Right kidney (tissue), 1 donor: ENCODE data around the gene TJP1.
A peak's percentile ranks its signal among the peaks of the same experiment; 100 is the strongest.
"Not testable (repeated sequence)": the region's sequence is repeated elsewhere in the genome, so short reads cannot be mapped to it uniquely, and the experiment has no call there.

Source experiments
- DNase-seq: peaks from one replicate; pipeline ENCODE4 v3.0.0-alpha.2; 2016

TJP1 gene

DNA sequence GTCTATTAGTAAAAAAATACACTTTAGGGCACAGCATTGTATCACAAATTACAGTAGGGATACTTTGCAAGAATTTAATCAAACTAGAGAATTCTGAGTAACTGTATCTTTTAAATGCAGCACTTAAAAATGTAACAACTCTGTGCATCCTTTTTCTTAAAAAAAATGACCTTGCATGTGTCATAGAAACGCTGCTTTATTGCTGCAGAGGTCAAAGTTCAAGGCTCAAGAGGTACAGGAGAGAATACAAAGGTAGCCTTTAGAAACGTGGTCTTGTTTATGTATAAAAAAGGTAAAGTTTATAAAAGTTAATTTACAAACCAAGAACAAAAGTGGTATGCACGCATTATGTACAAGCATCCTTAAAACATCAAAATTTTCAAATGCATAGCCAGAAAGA is 122.0 kb downstream of the TJP1 start:
- DNase-seq = no peak

GRCh38 chr15:29699791-29700190 is 122.5 kb downstream of the TJP1 start:
- no peak for DNase-seq

- no peak for DNase-seq
Measured at GRCh38 chr15:29698030-29698701, 124.1 kb downstream of the TJP1 start.

GRCh38 chr15:29696950-29697738 is 125.1 kb downstream of the TJP1 start:
- no peak for DNase-seq

DNA sequence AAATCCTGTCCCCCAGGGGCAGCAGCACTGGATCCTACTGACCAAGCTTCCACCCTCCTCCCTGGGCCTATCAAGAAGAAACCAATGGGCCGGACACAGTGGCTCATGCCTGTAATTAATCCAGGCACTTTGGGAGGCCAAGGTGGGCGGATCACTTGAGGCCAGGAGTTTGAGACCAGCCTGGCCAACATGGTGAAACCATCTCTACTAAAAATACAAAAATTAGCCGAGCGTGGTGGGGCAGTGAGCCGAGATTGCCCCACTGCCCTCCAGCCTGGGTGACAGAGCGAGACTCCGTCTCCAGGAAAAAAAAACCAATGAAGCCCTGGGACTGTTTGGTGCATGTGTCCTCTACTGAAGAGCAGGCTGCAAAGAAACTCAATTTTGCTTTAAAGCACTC is 125.8 kb downstream of the TJP1 start:
- not testable (repeated sequence) for DNase-seq

- no peak for DNase-seq
Measured at GRCh38 chr15:29695489-29696167, 126.6 kb downstream of the TJP1 start.

GRCh38 chr15:29693225-29693624 is 129.0 kb downstream of the TJP1 start:
- no peak for DNase-seq

GRCh38 chr15:29692527-29692926 is 129.7 kb downstream of the TJP1 start:
- no peak for DNase-seq

GRCh38 chr15:29690765-29691475 is 131.3 kb downstream of the TJP1 start:
- DNase-seq = no peak

DNA sequence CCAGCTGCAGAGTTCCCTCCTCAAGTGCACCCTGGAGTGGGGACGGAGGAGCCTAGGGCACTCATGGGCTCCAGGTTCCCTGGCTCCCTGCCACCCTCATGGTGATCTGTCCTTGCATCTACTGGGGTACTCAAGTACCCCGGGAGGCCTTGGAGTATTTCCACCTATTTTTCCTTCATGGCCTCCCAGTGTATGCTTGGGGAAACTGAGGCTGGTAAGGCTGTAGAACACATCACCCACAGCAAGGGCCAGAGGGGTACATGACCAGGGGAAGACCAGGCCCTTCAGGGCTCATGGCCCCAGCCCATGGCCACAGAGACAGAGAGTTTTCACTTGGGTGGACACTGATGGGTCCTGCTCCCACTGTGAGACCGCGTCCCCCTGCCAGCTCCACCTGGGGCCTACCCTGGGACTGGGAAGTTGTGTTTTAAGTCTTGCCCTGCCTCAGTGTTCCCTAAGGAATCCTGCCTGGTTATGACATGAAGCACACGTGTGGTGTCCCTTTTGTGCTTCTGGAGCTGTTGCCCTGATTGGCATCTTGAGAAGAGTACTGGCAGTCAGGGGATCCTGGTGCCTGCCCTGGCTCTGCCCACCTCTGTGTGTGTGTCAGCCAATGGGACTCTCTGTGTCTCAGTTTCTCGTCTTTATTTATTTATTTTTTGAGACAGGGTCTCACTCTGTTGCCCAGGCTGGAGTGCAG is 132.8 kb downstream of the TJP1 start:
- DNase-seq = no peak

DNA sequence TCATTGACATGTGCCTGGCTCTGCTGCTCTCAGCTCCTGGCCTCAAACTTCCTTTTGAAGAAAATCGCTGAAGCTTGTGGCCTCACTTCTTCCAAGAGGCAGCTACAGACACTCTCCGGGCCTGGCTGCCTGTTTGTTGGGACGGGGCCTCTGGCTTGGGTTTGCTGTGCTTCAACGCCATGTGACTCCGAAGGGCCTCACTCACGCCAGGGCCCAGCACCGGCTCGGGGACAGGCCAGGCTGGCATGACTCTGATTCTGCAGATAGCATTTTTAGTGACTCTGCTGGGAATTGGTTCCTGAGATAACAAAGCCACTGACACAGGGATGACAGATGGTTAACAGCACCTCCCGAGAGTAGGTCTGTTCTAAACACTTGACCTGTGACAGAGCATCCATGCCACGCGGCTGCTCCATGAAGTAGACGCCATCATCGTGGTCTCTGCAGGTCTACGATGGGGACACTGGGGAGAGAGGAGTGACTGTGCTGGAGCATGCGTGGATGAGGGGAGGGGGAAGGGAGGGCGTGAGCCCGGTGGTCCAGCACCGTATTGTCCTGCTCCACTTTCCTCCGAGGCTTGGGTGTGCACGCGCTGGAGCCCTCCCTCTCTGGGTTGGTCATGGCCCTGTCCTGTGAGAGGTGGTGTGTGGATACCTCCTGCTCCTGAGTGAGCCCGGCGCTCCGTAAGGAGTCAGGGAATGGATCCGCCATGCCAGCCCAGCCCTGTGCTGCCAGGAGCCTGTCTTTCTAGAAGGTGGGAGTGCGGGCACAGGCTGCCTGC is 133.6 kb downstream of the TJP1 start:
- DNase-seq = no peak

DNA sequence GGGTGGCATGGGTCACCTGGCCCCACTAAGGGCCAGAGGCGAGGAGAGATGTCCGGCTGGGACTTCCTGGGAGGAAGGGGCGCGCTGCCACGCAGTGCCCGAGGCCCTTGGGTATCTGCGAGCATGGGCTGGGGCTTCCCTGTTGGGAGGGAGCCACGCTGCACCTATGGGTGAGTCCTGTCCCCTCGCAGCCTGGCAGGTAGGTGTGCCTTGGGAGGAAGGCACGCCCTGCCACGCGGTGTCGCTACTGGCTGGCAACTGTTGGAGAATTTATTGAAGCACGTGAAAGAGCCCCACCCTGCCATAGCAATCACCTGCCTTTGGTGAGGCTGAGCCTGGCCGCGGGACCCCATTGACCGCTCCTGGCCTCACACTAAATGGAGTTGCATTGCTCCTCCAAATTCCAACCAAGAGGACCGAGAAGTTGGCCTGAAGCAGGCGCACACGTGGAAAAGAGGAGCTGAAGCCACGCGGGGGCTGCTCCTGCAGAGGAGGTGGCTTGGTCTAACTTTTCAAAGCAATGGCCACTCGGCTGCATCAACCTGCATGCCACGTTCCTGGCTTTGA is 134.2 kb downstream of the TJP1 start:
- DNase-seq = peak; percentile 61

- DNase-seq = no peak
Measured at GRCh38 chr15:29687204-29687815, 135.0 kb downstream of the TJP1 start.

- no peak for DNase-seq
Measured at GRCh38 chr15:29686445-29687203, 135.6 kb downstream of the TJP1 start.

- DNase-seq = no peak
Measured at GRCh38 chr15:29686079-29686425, 136.2 kb downstream of the TJP1 start.

DNA sequence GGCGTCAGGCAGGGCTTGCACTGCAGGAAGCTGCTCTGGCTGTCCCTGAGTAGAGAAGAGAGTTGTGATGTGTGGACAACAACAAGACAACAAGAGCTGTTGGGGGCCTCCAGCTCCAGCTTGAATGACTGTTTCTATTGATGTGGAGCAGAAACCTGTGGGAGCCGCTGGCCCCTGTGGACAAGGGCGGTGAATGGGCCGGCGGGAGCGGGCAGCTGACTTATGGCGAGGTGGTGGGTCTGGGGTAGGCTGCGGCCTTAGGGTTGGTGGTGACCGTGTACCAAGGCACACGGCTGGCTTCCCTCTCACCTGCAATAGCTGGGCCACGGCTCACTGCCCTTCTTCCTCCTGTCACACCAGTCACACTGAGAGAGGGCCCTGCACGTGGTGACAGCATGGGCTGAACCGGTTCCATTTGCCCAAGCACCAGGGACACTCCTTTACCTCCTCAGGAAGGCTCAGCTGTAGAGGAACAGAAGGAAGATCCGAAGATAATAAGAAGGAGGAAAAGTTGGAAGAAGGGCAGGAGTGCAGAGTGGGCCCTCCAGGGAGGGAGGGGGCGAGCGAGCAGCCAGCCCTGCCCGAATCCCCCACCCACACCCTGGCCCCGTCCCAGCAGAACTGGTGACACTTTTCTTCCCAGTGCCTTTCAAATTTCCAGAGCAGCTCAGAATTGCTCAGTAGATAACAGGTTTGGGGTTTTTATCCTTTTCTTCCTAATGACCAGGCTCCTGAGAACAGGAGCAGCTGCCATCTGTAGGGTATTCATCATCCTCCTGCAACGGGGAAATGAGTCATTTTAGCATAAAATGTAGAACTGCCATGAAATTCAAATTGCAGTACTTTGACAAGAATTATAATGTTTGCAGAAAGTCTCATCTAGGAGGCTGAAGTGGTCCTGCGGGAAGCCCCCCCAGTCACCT is 136.9 kb downstream of the TJP1 start:
- no peak for DNase-seq

- DNase-seq = no peak
Measured at GRCh38 chr15:29682781-29683180, 139.5 kb downstream of the TJP1 start.

- DNase-seq = no peak
Measured at GRCh38 chr15:29682361-29682760, 139.9 kb downstream of the TJP1 start.

GRCh38 chr15:29681946-29682345 is 140.3 kb downstream of the TJP1 start:
- DNase-seq = no peak
